Mammary epithelial cell (primary cell): ENCODE measurements around the gene BDKRB1.

Experiments used
- EZH2 ChIP-seq: IDR thresholded peaks from 2 replicates; pipeline ENCODE4 v1.6.1; 2012; ENCODE audit warnings: low read length, inconsistent platforms, borderline replicate concordance
- TF ChIP-seq, protein P1 (sequence below), 2 donors: IDR thresholded peaks in 1 of 2; conservative IDR thresholded peaks in 1 of 2; 2 replicates each; pipeline ENCODE4 v1.5.1; 2011 to 2012; ENCODE audit warnings: inconsistent platforms in 2 of 2, low read length in 2 of 2, mild to moderate bottlenecking in 2 of 2, control low read depth in 1 of 2, low read depth in 1 of 2; ENCODE audit not compliant: insufficient read depth in 1 of 2; ENCODE audit errors: extremely low read depth in 1 of 2

DNA sequence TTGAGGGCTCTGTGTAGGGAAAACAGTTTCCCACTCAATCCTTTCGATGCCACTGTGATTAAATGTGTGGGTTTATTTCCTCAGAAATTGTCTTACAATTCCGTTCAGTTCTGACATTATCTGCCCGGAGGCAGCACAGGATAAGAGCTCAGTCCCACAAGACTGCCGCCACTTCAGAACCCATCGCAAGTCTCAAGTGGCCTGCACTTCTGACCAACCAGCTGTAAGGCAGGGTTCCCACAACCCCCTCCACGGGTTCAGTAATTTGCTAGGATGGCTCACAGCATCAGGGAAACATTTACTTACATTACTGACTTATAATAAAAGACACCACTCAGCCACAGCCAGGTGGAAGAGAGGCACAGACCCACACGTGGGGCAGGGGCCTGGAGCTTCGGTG, 34.2 kb upstream of the BDKRB1 start:
- TF ChIP-seq, protein P1, sequence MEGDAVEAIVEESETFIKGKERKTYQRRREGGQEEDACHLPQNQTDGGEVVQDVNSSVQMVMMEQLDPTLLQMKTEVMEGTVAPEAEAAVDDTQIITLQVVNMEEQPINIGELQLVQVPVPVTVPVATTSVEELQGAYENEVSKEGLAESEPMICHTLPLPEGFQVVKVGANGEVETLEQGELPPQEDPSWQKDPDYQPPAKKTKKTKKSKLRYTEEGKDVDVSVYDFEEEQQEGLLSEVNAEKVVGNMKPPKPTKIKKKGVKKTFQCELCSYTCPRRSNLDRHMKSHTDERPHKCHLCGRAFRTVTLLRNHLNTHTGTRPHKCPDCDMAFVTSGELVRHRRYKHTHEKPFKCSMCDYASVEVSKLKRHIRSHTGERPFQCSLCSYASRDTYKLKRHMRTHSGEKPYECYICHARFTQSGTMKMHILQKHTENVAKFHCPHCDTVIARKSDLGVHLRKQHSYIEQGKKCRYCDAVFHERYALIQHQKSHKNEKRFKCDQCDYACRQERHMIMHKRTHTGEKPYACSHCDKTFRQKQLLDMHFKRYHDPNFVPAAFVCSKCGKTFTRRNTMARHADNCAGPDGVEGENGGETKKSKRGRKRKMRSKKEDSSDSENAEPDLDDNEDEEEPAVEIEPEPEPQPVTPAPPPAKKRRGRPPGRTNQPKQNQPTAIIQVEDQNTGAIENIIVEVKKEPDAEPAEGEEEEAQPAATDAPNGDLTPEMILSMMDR (conservative IDR thresholded peaks at IDR 0.05 in 1 of 2, IDR thresholded peaks at IDR 0.05 in 1 of 2; ENCODE audit: extremely low read depth in 1 of 2, insufficient read depth in 1 of 2, low read depth in 1 of 2, low read length in 2 of 2) = no peak
- TF ChIP-seq EZH2 = no peak
